SIG-M5 (cell line): ENCODE data around the gene FTO.

Source experiments
- DNase-seq: peaks from one replicate; lab custom pipeline; 2025; lab: John Stamatoyannopoulos, UW

Gene FTO

DNA sequence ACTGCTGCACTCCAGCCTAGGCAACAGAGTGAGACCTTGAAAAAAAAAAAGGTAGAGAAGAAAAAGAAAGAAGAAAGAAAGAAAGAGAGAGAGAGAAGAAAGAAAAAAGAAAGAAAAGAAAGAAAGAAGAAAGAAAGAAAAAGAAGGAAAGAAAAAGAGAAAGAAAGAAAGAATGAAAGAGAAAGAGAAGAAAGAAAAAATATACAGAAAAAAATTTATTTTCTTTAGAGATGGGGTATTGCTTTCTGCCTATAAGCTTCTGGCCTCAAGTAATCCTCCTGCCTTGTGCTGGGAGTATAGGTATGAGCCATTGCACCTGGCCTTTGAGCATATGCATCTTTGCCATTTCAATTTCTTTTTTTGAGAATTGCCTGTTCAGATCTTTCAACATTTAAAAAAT is 425.9 kb downstream of the FTO start:
- no peak for DNase-seq

DNA sequence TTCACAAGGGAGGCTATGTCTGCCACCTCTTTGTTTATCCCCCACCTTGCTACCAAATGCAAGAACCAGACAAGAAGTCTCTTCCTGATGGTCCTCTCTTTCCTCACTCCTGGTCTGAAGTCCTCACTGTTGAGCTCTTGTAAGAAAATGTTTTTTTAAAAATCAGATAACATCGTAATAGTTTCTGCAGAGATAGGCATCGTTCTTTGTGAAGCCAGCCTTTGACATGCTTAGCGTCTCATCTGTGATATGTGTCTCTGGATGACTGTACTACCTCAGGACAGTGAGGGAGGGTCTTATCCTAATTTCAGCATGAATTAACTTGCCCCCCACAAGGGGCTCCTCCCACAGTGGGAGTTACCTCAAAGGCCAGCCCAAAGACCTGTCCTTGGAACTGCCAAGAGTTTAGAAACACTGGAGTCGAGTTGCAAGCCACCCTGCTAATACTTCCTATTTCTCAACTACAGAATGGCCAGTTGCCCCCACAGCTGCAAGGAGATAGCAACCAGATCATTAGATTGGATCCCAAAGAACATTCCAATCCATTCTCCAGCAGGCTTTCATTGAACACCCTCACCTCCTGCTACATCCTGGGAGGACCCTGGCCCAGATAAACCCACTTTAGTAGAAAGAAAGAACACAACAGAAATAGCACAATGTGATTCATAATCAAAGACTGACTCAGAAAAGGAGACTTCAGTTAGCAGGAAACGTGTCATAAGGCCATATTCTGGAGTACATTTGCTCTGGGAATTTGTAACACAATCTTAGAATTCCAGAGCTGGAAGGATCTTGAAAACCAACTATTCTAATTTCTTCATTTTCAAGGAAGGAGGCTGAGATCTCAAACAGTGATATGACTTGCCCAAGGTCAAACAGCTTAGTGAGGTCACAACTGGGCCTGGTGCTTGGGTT is 431.7 kb downstream of the FTO start:
- DNase-seq, result no peak

DNA sequence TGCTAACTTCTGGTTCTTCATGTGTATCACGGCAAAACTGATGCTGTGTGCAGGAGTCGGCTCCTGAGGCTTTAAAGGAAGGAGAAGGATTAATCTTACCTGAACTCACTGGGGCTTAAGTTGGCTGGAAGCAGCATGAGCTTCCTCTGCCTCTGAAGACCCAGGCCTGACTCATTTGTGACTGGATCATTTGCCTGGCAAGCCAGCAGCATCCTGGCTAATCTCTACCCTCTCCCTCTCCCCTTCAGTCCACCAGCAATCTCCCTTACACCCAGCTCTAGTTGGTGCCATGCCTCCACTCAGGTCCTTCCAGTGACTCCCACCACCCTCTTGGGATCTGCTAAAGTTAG is 432.3 kb downstream of the FTO start:
- no peak for DNase-seq

DNA sequence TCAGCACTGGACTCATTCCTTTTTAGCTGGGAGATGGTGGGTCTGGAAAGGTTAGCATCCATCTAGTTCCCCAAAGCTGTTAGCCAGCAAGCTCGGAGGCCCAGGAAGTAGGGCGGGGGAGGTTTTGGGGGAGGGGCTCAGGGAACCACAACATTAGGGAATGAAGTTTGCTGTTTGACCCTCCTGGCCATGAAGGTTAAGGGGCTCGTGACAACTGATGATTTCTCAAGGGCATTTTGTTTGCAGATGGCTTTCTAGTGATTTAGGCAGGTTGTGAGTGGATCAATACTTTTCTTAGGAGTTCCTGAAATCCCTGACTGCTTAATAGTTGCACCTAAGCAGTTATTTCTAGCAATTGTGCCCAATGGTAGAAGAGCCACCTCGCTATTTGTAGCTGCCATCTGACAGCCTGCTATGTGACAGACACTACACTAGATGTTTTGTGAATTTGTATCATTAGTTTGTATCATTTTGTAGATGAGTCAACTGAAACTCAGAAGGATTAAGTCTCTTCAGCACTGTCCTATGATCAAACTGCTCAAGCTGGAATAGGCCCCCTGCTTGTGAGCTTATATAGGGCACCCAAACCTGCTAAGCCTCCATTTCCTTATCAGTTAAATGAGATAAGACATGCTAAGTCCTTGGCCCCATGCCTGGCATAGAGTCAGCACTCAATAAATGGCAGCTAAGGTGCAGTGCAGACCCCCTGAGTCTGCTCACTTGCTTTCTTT is 436.3 kb downstream of the FTO start:
- DNase-seq, result no peak

DNA sequence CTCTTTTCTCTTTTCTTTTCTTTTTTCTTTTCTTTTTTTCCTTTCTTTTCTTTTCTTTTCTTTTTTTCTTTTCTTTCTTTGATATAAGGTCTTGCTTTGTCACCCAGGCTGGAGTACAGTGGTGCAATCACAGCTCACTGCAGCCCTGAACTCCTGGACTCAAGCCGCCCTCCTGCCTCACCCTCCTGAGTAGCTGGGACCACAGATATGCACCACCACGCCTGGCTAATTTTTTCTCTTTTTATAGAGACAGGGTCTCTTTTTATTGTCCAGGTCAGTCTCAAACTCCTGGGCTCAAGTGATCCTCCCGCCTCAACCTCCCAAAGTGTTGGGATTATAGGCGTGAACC is 436.8 kb downstream of the FTO start:
- DNase-seq, result no peak

DNA sequence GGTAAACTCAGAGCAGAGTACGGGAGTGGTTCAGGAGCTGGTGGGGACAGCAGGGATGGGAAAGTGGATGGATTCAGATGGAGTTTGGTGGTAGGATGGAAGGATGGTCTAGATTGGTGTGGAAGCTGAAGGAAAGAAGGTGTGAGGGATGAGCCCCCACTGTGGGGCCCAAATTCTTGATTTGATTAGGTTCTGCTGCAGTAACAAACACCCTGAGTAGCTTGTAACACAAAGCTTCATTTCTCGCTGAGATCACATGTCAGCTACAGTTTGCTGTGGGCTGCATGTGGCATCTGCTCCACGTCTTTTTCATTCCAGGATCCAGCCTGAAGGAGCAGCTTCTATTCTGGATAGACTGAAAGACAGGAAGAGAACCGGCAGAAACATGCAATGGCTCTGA is 438.8 kb downstream of the FTO start:
- DNase-seq, result no peak

DNA sequence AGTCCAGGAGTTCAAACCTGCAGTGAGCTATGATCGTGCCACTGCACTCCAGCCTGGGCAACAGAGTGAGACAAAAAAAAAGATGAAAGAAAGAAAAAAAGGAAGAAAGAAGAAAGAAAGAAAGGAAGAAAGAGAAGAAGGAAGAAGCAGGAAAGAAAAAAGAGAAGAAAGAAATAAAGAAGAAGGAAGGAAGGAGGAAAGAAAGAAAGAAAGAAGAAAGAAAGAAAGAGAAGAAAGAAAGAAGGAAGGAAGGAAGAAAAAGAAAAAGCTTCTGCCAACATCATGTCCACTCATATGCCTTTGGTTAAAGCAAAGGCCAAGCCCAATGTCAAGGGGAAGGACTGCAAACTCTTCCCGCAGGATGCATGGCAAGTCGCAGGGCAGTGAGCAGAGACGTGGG is 439.5 kb downstream of the FTO start:
- DNase-seq, result no peak

DNA sequence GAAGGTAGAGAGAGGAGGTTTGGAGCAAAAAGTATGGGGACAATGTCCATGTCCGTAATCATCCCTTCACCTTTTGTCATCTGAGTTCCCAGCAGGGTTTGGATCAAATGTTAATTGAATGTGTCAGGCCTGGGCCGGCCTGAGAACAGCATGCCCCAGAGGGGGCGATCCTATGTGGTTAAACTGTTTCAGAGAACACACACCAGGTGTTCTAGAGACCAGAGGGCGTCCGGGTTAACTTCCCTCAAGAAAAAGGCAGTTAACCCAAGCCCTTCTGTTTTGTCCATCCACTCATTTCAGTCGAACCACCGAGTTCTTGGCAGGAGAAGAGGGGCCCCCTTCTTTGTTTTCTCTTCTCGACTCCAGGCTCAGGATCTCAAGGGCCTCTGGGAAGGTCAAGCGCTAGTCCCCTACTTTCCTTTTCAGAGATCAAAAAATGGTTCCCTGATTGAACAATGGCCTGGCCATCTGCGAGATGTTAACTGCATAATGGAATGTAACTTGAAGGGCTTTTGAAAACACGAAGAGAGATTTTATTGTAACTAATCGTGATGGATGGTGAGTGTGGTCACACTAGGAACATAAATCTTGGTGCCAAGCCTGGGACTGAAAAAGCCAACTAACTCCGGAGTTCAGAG is 440.1 kb downstream of the FTO start:
- no peak for DNase-seq

DNA sequence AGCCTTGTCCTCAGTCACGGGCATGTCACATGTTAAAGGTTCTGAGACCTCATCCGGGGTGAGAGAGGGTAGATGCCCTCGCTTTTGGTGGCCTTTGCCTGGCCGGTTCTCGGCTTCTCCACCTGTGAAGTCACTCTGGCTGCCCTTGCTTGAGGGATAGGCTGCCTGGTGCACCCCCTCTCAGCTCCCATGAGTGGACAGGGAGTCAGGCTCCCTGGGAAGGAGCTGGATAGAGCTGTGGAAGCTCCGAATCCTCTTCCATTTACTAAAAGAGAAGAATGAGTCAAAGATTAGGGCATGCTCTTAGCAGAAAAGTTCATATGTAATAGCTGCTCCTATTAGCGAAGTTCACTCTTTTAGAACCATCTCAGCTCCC is 440.6 kb downstream of the FTO start:
- DNase-seq, result no peak

DNA sequence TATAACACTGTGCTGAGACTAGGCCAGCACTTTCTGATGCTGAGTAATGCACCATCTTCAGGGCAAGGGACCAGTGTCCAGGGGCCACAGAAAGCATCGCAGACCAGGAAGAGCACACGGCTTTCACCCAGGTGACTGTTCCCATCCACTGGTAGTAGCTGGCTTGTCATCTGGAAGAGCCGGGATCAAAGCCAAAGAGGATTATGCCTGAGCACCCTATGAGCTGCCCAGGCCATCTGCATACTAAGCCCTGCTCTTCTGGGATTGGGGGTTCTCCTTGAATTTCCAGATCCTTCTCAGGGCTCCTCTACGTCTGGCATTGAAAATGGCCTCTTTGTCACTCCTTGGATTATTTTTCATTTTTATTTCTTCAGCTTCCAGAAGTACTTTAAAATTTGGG is 441.9 kb downstream of the FTO start:
- DNase-seq, result no peak

DNA sequence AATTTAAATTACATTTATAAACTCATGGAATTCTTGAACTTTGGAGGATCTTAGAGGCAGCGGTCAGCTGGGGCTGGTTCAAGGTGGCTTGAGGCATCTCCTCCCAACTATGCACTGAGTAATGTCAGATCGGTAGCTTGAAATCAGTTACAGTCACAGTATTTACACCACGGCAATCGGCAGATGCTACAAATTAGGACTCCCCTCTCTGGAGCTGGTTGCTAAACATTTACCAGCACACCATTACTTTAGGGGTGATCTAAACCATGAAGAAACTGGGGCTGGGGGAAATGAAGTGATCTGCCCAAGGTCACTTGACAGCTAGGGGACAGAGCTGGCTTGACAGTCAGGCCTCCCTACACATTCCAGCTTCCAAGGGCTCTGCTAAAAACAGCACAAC is 445.0 kb downstream of the FTO start:
- no peak for DNase-seq

DNA sequence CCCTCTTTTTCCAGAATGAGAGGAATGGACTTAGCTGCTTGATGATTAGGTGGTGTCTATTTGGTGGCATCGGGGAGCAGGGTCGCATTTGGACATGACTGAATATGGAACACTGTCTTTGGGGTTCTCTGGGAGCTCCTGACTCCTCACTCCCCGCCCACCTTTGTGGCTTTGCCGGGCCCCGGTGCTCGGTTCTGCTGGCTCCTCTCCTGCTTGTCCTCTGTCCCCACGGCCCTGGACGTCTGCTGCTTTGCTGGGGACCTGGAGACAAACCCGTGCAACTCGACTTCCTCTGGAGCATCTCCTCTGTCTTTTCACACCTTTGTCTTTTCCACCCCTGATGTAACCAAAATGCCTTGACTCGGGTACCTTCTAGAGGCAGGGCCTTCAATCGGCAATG is 446.9 kb downstream of the FTO start:
- no peak for DNase-seq

DNA sequence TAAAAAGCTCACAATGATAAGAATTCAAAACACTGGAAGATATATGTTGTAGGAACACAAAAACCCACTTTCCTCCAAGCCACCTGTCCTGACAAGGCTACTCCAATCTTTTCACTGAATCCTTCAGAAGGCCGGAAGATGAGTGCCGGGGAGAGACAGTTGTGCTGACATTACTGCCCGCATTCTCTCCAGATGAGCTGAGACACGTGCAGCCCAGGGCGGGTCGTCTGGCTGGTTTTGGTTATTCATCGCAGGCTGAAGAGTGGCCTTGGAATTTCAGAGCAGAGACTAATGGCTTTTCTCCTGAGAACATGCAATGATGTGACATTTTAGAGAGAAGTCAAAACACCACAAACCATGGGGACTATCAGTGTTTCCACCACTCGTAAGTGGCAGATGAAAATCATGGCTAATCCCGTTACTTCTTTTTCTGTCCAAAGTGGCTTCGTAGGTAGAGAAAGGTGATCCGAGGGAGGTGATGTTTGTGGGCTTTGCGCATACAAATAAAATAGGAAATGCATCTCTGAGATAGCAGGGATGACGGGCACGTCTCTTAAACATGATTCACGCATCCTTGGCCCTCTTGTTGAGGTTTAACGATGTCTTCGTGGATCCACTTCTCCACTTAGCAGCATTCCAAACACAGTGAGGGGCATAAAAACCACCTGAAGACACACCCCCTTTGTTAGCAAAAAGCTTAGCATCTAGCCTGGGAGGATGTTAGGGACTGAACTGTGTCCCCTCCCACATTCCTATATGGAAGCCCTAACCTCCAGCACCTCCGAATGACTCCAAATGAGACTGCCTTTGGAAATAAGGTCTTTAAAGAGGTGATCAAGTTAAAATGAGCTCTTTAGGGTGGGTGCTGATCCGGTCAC is 448.6 kb downstream of the FTO start:
- DNase-seq, result no peak

DNA sequence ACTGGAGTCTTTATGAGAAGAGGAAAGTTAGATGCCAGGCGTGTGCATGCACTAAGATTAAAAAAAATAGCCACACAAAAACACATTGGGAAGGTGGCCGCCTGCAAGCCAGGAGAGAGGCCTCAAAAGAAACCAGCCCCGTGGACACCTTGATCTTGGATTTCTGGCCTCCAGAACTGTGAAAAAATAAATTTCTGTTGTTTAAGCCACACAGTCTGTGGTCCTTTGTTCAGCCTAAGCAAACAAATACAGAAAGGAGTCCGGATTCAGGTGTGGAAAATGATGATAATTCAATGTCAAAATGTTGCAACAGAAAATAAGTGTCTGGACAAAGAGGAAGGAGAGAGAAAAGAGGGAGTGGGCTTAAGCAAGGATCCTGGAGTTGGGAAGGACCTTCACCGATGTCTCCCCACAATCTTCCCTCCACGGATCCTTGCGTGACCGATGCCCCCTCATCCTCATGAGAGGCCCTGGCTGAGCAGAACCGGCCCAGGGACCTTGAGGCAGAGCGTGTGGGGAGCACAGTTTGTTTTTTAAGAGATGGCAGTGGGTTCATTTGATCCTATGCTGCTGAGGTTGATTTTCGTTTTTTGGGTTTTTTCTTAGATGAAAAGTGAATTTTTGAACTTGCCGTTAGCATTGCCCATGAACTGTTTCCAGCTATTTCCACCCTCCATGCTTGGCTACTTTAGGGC is 449.4 kb downstream of the FTO start:
- DNase-seq, result no peak

DNA sequence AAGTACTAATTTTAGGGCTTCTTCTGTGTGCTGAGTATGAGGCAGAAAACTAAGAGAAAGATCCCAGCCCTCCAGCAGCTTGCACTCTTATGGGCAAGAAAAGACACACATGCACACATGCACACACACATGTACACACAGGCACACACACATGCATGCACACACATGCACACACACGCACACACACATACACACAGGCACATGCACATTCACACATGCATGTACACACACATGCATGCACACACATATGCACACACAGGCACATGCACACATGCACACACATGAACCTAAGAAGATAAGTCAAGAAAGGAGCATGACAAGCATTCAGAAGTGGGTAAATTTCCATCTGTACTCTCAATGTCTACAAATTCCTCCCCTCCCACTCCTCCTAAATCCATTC is 452.4 kb downstream of the FTO start:
- DNase-seq, result no peak

DNA sequence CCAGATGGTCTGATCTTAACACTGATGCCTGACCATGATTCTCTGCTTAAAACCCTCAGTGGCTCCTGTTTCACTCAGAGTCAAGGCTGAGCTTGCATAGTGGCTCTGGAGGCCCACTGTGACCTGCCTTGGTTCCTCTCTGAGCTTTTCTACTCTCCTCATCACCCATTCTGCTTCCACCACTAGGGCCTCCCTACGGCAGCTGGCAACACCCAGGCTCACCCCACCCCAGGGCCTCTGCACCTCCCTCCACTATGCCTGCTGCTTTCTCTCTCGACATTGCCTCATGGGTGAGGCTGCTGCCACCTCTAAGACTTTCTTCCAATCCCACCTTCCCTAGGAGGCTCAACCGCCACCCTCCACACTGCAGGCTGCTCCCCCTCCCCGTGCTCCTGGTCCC is 455.0 kb downstream of the FTO start:
- no peak for DNase-seq

DNA sequence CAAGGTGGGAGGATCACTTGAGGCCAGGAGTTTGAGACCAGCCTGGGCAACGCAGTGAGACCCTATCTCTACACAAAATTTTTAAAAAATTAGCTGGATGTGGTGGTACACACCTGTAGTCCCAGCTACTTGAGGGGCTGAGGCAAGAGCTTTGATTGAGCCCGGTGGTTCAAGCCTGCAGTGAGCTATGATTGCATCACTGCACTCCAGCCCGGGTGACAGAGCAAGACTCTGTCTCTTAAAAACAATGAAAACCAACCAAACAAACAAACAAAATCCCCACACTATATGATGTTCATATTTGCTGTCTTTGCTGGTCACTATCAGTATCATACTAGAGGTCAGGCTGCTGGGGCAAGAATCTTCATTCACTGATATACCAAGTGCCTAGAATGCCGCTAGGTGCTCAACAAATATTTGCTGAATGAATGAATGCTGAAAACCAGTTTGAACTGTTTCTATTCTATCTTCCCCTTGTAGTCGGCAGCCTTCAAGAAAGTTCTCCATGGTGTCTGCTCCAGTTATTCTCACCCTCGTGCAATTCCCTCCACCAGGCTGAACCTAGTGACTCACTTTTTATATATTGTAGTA is 455.6 kb downstream of the FTO start:
- no peak for DNase-seq

DNA sequence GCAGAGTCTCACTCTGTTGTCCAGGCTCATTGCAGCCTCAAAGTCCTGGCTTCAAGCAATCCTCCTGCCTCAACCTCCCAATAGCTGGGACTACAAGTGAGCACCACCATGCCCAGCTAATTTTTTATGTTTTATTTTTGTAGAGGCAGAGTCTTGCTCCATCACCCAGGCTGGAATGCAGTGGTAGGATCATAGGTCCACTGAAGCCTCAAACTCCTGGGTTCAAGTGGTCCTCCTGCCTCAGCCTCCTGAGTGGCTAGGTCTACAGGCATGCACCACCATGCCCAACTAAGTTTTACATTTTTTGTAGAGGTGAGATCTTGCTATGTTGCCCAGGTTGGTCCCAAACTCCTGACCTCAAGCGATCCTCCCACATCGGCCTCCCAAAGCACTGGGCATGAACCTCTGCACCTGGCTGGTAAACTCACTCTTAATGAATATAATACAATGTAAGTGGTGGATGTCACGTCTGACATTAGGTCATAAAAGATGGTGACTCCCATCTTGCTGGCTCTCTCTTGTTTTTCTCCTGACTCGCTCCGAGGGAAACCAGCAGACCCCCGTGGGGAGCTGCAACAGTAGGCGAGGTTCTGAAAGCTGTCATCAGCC is 456.4 kb downstream of the FTO start:
- no peak for DNase-seq

DNA sequence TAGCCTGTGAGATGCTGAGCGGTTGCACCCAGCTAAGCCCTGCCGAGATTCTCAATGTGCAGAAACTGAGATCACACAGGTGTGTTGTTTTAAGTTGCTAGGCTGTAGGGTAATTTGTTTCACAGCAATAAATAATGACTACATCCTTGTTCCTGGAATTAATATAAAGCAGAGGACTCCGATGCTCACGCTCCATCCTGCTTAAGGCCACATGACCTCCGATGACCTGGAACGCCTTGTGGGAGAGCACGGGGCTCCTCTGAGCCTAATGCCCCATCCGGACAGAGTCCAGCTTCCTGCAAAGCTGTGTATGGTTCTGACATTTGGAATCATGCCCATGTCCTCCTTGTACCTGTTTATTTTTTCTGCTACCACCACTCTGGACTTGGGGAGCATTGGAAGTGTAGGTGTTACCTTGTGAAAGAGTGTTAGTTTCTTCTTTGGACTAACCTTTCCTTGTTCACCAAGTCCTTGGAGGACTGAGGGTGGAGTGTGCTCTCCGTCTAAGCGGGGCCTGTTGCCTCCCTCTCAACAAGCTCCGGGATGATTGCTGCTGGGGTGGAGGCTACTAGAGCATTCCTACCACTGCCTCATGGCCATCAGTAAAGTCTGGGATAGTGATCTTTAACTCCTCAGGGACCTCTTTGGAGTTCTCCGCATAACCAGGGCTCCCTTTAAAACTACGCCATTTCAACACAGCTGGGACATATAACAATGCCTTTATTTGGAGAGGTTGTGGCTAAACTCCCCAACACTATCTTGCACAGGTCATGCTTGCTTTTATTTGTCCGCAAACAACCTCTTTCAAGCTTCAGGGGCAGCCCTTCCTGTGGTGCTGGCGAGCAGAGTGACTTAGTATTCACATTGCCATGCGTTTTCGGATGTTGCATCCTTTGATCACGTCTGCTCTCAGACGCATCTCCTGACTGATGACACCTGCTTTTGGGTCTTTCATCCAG is 457.3 kb downstream of the FTO start:
- DNase-seq, result no peak
